GM15510 (cell line): Measurements from ENCODE around the gene MTUS2.

Experiments
- POLR2A ChIP-seq: IDR thresholded peaks from 3 replicates; pipeline ENCODE4 v1.6.1; 2011; ENCODE audit warnings: borderline replicate concordance; ENCODE audit not compliant: insufficient read length; ENCODE audit errors: extremely low read depth

MTUS2 gene

DNA sequence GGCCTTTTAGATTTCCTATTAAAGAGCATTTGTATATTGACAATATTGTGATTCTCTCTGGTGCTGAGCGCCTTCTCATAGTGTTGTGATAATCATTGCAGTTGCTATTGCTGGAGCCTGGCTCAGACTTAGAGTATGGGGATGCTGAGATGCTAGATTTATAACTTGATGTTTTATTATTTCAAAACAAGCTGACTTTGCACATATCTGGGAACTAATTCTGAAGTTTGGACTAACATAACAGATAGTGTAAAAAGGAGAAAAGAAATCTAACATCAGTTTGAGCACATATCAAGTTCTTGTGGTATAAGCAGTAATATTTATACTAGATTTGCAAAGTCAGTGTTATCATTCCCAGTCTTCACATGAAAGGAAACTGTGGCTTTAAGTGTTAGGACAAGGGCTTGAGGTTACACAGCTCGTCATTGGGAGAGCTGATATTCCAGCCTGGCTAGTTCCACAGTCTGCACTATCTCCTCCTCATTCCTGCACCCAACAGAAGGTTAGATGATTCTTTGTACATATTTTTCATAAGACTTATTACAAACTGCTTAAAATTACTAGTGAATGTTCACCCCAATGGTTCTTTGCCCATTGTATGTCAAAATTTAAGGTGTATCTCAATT lies 279.8 kb downstream of the MTUS2 start:
- TF ChIP-seq POLR2A = no peak

GRCh38 chr13:29100758-29101157 lies 280.6 kb downstream of the MTUS2 start:
- TF ChIP-seq POLR2A = no peak

DNA sequence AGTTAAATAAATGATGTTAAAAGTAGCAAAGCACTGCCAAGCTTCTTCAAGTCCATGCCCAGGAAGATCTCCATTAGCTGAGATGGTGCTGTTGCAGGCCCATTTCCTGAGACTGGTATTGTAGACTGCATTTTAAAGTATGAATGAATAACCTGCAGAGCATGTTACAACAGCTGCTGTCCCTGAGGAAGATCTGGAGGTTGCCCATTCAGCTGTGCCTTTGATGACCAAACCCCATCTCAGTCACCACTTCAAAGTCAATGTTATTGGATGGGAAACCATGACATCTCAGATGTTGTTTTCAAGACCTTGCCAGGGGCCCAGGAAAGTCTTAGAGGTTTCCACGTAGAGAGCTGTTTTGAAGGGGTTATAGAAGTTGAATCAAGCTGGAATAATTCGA lies 281.3 kb downstream of the MTUS2 start:
- TF ChIP-seq POLR2A = no peak

DNA sequence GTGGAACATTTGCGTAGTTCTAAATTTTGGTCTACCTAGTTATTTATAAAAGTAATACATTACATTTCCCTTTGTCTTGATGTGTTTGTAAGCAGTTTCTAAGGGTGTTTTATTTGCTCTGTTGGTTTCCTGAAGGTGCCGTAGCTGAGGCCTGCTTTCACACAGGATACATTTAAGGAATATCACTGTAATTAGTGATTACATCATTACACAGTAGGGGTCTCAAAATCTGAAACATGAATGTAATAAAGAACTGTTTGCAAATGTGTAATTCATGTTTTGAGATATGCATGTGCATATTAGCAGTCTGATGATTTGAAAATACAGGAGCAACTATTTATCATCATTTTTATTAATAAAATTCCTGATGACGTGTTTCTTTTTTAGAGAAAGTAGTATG lies 281.8 kb downstream of the MTUS2 start:
- no peak for TF ChIP-seq POLR2A

- no peak for TF ChIP-seq POLR2A
Measured at GRCh38 chr13:29103065-29103800, 283.1 kb downstream of the MTUS2 start.

DNA sequence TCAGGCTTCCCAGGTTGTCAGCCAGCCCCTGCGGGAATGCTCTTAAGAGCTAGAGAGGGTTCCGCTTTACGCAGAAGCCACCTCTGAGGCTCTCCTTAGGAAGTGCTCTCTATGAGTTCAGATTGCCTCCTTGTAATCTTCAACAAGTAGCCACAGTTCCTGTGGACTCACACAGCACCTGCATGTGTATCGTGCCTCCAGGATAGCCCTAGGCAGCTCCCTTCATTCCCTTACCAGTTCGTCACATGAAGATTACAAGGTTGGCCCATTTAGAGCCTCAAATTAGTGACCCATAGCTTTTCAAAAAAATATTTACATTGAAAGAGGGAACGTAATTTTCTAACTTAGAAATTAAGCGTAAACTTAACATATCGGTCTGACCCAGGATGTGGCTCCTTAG lies 284.3 kb downstream of the MTUS2 start:
- no peak for TF ChIP-seq POLR2A

DNA sequence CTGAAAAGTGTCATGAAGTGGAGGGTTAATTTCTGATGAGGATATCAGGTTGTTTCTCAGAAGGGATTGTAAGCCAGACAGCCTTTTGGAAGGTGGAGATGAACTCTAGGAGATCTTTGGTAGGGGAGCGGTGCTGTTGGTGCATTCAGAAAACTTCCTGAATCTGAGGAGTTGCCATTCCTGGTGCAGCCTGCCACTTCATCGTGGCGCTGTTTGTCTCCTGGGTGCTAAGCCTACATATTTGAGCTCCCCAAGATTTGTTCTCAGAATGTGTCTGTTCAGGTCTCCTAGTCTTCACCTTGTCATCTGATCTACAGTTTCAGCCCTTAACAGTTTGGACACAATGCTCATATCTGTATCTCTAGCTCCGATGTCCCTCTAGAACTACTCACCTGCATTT lies 285.6 kb downstream of the MTUS2 start:
- no peak for TF ChIP-seq POLR2A

DNA sequence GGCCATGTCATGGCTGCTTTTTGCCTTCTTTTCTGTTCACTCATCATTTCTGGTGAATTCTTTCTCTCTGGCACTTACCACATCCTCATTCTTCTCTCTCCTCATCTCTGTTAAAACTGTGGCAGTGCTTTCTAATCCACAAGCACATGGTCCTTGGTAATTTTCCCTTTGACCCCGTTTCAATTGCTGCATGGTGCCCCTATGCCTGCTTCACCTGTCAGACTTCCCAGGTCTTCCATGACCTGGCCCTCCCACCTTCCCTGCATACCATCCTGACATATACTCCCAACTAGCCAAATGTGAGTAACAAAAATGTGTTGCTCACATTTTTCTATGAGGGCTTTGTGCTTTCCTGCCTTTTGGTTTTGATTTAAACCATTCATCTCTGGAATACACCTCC lies 286.5 kb downstream of the MTUS2 start:
- TF ChIP-seq POLR2A = no peak

GRCh38 chr13:29108068-29108786 lies 288.1 kb downstream of the MTUS2 start:
- TF ChIP-seq POLR2A = no peak

- TF ChIP-seq POLR2A = no peak
Measured at GRCh38 chr13:29109987-29110386, 289.8 kb downstream of the MTUS2 start.

GRCh38 chr13:29111446-29111845 lies 291.3 kb downstream of the MTUS2 start:
- no peak for TF ChIP-seq POLR2A

DNA sequence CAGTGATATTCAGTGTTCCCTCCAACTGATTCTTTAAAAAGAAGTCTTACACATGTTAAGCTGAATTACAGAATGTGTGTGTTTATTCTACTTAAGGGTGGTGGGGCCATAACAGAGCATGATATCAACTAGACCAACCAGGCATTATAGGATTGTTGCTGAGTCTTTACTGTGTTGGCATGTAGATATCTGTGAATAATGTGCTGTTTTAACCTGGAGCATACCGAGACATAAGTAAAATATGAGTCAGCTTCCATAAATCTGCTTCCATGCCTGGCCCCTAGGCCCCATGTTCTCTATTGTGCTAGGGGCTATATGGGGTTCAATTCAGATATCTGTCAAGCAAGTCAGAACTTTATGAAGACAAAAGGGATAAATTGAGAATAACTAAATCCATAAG lies 295.7 kb downstream of the MTUS2 start:
- TF ChIP-seq POLR2A = no peak

GRCh38 chr13:29117663-29118062 lies 297.5 kb downstream of the MTUS2 start:
- no peak for TF ChIP-seq POLR2A

GRCh38 chr13:29118471-29118870 lies 298.3 kb downstream of the MTUS2 start:
- TF ChIP-seq POLR2A = no peak

DNA sequence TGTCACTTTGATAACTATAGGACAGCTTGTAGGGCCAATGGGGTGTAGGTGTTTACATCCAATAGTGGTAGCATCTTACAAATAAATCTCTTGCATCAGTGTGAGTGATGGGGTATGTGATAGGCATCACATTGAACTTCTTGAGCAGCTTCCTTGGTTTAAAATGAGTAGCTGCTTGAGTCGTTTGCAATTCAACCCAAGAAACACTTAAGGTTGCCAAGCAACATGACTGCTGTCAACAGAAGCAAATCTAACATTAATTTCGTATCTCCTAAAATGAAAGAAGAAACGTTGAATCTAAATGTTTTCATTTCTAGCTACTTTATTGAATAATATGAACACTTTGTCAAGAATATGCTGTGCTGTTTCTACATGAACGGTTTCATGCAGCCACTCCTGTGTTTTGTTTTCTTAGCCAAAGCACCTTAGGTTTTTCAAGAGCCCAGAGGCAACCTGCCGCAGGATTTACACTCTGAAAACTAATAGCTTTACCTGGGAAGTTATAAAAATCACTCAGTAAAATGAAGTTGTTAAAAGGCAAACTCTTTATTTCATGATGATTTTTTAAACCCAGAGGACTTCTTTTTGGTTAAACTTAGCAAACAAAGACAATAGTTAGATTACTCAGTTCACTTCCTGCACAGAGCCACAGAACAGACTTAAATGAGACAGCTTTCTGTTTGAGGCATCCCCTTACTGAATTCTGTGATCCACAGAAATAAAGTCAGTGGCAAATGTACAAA lies 305.2 kb downstream of the MTUS2 start:
- TF ChIP-seq POLR2A = no peak
